ENCODE data around the gene ANKS1B.

DNA sequence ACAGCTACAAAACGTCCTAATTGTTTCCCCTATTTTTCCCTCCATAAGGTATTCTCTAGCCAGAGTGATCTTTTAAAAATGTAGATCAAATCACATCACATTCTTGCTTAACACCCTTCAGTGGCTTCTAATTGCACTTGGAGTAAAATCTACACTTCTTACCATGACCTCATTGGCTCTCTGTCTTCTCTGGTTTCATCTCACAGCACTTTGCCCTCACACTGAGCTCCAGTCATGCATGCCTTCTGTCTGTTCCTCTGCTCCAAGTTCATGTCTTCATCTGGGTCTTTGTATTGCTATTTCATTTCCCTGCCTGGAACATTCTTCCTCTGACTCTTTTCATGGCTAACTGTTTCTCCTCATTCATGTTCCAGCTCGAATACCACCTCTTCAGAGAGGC, 557.6 kb downstream of the ANKS1B start:
- TF ChIP-seq, protein P1, sequence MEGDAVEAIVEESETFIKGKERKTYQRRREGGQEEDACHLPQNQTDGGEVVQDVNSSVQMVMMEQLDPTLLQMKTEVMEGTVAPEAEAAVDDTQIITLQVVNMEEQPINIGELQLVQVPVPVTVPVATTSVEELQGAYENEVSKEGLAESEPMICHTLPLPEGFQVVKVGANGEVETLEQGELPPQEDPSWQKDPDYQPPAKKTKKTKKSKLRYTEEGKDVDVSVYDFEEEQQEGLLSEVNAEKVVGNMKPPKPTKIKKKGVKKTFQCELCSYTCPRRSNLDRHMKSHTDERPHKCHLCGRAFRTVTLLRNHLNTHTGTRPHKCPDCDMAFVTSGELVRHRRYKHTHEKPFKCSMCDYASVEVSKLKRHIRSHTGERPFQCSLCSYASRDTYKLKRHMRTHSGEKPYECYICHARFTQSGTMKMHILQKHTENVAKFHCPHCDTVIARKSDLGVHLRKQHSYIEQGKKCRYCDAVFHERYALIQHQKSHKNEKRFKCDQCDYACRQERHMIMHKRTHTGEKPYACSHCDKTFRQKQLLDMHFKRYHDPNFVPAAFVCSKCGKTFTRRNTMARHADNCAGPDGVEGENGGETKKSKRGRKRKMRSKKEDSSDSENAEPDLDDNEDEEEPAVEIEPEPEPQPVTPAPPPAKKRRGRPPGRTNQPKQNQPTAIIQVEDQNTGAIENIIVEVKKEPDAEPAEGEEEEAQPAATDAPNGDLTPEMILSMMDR (conservative IDR thresholded peaks at IDR 0.05; ENCODE audit: low read length) = no peak
- TF ChIP-seq EZH2phosphoT487 (IDR thresholded peaks at IDR 0.05; ENCODE audit: borderline replicate concordance) = no peak
